Ectodermal cell (in vitro differentiated cells): Measurements from ENCODE around the gene PTX3. TPM values are rescaled to one million over a fixed set of nuclear protein-coding genes. Genes with fewer than 3 reads are reported as not detected.

Source experiments
- H3K27ac ChIP-seq: 2 replicates; pipeline ENCODE4 v1.7.0; 2013; ENCODE audit warnings: mild to moderate bottlenecking, low read depth, low read length; ENCODE audit not compliant: insufficient read depth, poor library complexity, severe bottlenecking
- H3K27me3 ChIP-seq: 2 replicates; pipeline ENCODE4 v1.7.0; 2013; ENCODE audit warnings: mild to moderate bottlenecking, low read length; ENCODE audit not compliant: insufficient read depth, control insufficient read depth, poor library complexity, severe bottlenecking
- H3K36me3 ChIP-seq: one replicate; pipeline ENCODE4 v1.7.0; 2013; ENCODE audit warnings: low read length; ENCODE audit not compliant: control insufficient read depth, insufficient read depth
- H3K4me1 ChIP-seq: one replicate; pipeline ENCODE4 v1.7.0; 2013; ENCODE audit warnings: low read length; ENCODE audit not compliant: control insufficient read depth, insufficient read depth
- H3K4me3 ChIP-seq: 2 replicates; pipeline ENCODE4 v1.7.0; 2013; ENCODE audit warnings: low read depth, low read length, control low read depth; ENCODE audit not compliant: insufficient read depth
- H3K9me3 ChIP-seq: 2 replicates; pipeline ENCODE4 v1.7.0; 2013; ENCODE audit warnings: mild to moderate bottlenecking, low read length, moderate library complexity; ENCODE audit not compliant: control insufficient read depth
- WGBS, 2 experiments: methylation state at CpG; one replicate each; pipeline ENCODE4 v1.1.7; 2013; ENCODE audit warnings: missing lambda C conversion rate in 2 of 2; 5-methylcytosine and 5-hydroxymethylcytosine counted together
- polyA plus RNA-seq, 4 experiments: library from polyadenylated mRNA; stranded (reverse); fragments of 50-300 nt; gene quantifications; one replicate each; pipeline ENCODE4 v1.2.3, GENCODE V29; 2013

PTX3 gene
- polyA plus RNA-seq (2013, experiment 1 of 4): 21.1 TPM
- 19.3 TPM for polyA plus RNA-seq (2013, experiment 2 of 4)
- 25.3 TPM for polyA plus RNA-seq (2013, experiment 3 of 4)
- 24.4 TPM for polyA plus RNA-seq (2013, experiment 4 of 4)

DNA sequence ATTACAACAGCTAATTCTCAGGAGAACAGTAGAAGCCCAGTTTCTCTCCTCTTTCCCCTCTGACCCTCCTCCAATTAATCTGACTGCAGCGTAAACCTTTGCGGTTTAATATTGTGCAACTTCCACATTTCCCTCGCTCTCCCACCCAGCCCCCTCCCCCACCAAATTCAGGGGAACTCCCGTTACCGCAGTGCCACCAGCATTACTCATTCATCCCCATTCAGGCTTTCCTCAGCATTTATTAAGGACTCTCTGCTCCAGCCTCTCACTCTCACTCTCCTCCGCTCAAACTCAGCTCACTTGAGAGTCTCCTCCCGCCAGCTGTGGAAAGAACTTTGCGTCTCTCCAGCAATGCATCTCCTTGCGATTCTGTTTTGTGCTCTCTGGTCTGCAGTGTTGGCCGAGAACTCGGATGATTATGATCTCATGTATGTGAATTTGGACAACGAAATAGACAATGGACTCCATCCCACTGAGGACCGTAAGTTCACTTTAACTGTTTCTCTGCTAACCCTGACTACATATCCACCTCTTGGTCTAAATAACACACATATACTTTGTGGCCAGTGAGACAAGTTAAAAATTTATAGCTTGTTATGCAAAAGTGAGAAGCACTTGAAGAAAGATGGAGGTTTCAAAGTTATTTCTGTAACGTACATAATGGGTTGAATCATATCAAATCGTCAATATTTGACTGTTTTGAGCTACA is at the start of gene PTX3:
Gene PTX3, plus strand, starts transcription at position 268 of the 709 bp plus-strand sequence. Its CDS starts 84 bp downstream, at position 352.
- no peaks in the 10 kb centered on the region for H3K27me3 ChIP-seq
- H3K4me1 ChIP-seq: no peaks in the 10 kb centered on the region
- peak within 1 kb of the TSS; percentile 67 for H3K4me3 ChIP-seq
- no peaks in the 10 kb centered on the region for H3K36me3 ChIP-seq
- H3K27ac ChIP-seq: peak within 1 kb of the TSS; percentile 79
- 12% methylated on average over 15 of the region's 15 CpGs for WGBS, 2 experiments
- H3K9me3 ChIP-seq: no peaks in the 10 kb centered on the region

DNA sequence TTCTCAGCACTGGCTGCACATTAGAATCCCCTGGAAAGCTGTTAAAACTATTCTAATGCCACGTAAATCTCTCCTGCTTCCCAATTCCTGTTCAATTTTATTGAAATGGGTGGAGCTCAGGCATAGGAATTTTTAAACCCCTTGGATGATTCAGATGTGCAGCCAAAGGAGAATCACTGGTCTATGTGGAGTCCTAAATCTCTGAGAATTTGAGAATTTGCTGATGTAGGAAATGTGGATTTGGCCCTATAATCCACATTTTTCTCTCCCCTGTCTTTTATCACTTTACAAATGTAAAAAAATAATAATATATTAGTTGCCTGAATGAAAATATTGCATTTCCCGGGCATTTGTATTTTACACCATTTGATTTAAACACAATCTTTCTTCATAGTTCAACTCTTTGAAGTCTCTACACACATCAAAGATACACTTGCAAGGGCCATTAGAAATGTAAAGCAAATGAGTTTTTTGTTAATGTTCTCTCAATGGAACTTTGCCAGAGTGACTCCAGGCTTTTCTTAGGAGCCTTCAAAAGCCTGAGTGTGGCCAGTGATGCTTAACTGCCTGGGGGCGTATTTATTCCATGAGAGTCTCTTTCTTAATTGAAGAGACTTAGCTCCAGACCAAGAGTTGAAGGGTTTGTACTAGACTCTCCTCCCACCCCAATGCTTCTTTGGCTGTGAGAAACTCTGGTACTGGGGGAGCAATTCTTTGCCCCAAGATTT is 48.8 kb upstream of the PTX3 start:
- no peak overlapping the region for H3K27ac ChIP-seq
- no peak overlapping the region for H3K4me3 ChIP-seq
- WGBS, 2 experiments: 0 to 2% methylated on average over 2 of the region's 3 CpGs
- no peaks in the 10 kb centered on the region for H3K9me3 ChIP-seq
- no peaks in the 10 kb centered on the region for H3K27me3 ChIP-seq
- no peaks in the 10 kb centered on the region for H3K36me3 ChIP-seq
- H3K4me1 ChIP-seq: no peaks in the 10 kb centered on the region

DNA sequence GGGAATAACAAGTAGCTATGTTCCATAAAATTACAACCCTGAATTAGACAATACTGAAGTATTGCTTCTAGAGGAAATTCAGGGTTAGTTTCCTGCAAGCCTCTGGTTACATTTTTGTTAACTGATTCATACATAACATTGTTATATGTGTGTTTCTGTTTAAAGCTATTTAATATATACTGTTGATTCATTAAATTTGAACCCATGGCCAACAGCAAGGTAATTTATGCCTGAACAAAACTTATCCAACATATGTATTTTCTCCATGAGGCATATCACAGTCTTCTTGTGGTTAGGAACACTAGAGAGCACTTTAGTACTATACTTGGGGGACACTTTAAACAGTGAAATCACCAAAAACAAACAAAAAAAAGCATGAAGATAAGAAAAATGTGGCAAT is 47.7 kb upstream of the PTX3 start:
- Histone ChIP-seq H3K27ac (no peak overlapping the region), H3K4me1 (no peaks in the 10 kb centered on the region), H3K4me3 (no peak overlapping the region), H3K27me3 (no peaks in the 10 kb centered on the region), H3K9me3 (no peaks in the 10 kb centered on the region), H3K36me3 (no peaks in the 10 kb centered on the region)

DNA sequence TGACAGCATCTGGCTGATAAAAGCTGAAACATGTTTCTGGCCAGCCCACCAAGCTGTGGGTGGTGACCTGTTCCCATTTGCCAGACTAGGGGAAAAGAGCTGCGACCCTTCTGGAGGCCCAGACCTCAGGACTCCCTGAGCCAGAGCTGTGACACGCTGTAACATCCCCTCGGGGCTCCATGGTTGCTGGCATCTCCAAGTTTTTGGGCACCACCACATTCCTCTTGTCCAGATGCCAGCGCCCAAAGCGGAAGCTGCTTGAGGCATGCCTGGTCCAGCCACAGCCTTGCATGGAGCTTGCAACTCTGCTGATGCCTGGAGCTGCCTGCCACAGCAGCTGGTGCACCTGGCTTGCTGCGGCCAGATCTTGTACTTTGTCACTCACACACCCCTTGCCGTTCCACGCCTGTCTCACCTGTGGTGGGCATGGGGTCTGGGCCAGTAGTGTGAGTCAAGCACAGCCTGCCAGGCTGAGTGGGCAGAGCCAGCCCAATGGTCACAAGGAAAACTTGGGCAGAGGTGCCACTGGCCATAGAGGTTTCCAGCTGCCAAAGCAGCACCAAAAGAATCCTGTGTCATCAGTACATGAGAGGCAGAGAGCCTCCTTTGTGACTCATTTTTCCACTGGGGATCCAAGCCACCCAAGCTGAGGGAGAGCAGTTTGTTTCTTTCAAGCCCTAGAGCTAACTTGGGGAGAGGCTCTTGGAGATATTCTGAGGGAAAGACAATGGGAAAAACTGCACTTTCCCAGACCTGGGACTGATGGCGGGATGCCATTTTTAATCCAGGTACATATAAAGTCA is 45.7 kb upstream of the PTX3 start:
- 92 to 96% methylated on average over 9 of the region's 9 CpGs for WGBS, 2 experiments
- H3K9me3 ChIP-seq: no peaks in the 10 kb centered on the region
- H3K27me3 ChIP-seq: no peaks in the 10 kb centered on the region
- no peaks in the 10 kb centered on the region for H3K36me3 ChIP-seq
- no peak overlapping the region for H3K4me3 ChIP-seq
- H3K4me1 ChIP-seq: no peaks in the 10 kb centered on the region
- H3K27ac ChIP-seq: no peak overlapping the region

DNA sequence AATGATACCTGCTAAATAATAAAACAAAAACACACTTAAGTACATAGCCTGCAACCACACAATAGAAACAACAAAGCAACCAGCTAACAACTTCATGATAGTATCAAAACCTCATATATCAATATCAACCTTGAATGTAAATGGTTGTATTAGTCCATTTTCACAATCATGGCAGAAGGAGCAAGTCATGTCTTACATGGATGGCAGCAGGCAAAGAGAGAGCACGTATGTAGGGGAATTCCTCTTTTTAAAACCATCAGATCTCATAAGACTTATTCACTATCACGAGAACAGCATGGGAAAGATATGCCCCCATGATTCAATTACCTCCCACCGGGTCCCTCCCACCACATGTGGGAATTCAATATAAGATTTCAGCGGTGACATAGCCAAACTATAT is 44.5 kb upstream of the PTX3 start:
- WGBS, 2 experiments: 96% methylated on average over 4 of the region's 4 CpGs
- Histone ChIP-seq H3K27ac (no peak overlapping the region), H3K36me3 (no peaks in the 10 kb centered on the region), H3K9me3 (no peaks in the 10 kb centered on the region), H3K4me3 (no peak overlapping the region), H3K4me1 (no peaks in the 10 kb centered on the region), H3K27me3 (no peaks in the 10 kb centered on the region)

DNA sequence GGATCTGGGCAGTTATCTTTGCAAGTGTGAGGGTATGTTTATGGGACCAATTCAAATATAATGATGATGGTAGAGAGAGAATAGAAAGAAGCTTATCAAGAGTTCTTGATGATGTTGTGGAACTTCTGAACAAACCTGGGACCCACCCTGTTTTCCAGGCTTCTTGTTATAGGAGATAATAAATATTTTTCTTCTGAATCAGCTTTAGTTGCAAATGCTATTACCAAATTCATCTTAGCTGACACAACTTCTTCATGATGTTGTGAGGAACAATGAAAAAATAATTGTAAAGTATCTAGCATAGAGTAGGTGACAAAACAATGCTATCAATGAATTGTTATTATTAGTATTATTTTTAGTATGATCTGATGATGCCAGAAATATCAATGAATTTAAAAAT is 43.5 kb upstream of the PTX3 start:
- Histone ChIP-seq H3K27me3 (no peaks in the 10 kb centered on the region), H3K4me3 (no peak overlapping the region), H3K27ac (no peak overlapping the region), H3K4me1 (no peaks in the 10 kb centered on the region), H3K9me3 (no peaks in the 10 kb centered on the region), H3K36me3 (no peaks in the 10 kb centered on the region)

DNA sequence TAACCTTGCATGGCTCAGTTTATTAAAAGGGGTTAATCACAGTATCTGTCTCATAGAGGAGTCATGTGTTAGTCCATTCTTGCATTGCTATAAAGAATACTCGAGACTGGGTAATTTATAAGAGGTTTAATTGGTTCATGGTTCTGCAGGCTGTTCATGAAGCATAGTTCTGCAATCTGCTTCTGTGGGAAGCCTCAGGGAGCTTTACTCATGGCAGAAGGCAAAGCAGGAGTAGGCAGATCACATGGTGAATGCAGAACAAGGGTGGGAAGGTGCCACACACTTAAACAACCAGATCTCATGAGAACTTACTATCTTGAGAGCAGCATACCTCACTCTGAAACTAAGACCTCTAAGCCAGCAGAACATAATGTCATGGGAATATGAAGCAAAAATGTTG is 42.2 kb upstream of the PTX3 start:
- Histone ChIP-seq H3K4me3 (no peak overlapping the region), H3K36me3 (no peaks in the 10 kb centered on the region), H3K4me1 (no peaks in the 10 kb centered on the region), H3K27ac (no peak overlapping the region), H3K9me3 (no peaks in the 10 kb centered on the region), H3K27me3 (no peaks in the 10 kb centered on the region)
- 90 to 100% methylated on average over 1 of the region's 1 CpG for whole genome bisulfite sequencing, 2 experiments

DNA sequence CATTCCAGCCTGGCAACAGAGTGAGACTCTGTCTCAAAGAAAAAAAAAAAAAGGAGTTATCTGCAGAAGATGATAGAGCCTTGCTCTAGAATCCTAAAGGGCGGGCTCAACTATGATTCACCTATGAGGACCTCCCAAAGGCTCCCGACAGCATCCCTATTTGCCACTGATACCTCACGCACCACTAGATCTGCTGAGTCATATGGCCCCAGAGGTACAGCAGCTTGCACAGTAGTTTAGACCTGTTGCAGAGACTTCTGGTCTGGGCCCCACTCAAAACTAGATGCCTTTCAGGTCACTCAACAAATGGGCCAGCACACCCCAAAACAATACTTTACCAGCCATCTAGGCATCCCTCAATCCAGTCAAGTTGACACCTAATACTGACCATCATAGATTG is 38.1 kb upstream of the PTX3 start:
- Histone ChIP-seq H3K27ac (no peak overlapping the region), H3K4me3 (no peak overlapping the region), H3K9me3 (no peaks in the 10 kb centered on the region), H3K4me1 (no peaks in the 10 kb centered on the region), H3K27me3 (no peaks in the 10 kb centered on the region), H3K36me3 (no peaks in the 10 kb centered on the region)
- 92 to 98% methylated on average over 3 of the region's 3 CpGs for WGBS, 2 experiments

DNA sequence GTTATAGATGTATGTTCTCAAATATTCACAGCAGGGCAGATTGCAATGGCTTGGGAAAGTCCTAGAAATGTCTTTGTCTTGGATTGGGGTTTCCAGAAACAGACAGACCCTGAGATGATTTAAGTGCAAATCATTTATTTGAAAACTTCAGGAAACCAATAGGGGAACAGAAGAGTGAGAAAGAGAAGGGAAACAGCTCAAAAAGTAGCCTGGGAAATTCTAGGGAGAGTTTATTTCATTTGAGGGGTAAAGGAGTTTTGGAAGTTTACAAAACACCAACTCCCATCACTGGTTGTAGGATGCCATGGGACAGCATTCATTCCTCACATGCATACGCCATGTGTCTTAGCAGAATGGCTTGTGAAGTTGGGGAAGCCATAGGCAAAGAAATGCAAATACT is 32.3 kb upstream of the PTX3 start:
- no peak overlapping the region for H3K27ac ChIP-seq
- H3K4me3 ChIP-seq: no peak overlapping the region
- no peaks in the 10 kb centered on the region for H3K27me3 ChIP-seq
- 0% methylated on average over 1 of the region's 1 CpG for WGBS, 2 experiments
- H3K4me1 ChIP-seq: no peaks in the 10 kb centered on the region
- no peaks in the 10 kb centered on the region for H3K36me3 ChIP-seq
- no peaks in the 10 kb centered on the region for H3K9me3 ChIP-seq

DNA sequence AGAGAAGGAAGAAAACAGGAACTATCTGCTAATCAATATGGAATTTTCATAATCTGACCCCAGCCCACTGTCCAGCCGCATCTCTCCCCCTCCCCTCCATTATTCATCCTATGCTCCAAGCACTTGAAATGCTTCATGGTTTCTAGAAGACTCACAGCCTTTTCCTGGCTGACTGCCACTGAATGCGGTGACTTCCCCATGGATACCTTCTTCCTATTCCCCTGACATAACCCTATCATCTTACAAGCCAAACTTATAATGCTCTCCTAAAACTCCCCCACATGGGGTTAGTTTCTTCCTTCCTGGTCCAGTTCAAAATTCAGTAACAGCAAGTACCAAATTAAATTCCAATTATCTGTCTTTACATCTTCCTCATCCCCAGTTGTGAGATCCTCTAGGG is 31.2 kb upstream of the PTX3 start:
- H3K4me1 ChIP-seq: no peaks in the 10 kb centered on the region

More for the DNA sequence above, 31.2 kb upstream of the PTX3 start:
- H3K36me3 ChIP-seq: no peaks in the 10 kb centered on the region
- no peaks in the 10 kb centered on the region for H3K9me3 ChIP-seq
- H3K4me3 ChIP-seq: no peak overlapping the region
- WGBS, 2 experiments: 93 to 95% methylated on average over 2 of the region's 2 CpGs
- no peak overlapping the region for H3K27ac ChIP-seq
- no peaks in the 10 kb centered on the region for H3K27me3 ChIP-seq
